GM18505 (cell line): ENCODE data around the gene ANTKMT.
A peak's percentile ranks its signal among the peaks of the same experiment; 100 is the strongest.

ENCODE experiments used
- ATAC-seq: cut with Tn5 transposase; IDR thresholded peaks from one replicate; pipeline ENCODE4 v1.9.1; 2021; ENCODE audit not compliant: unreplicated experiment
- POLR2A ChIP-seq: IDR thresholded peaks from 4 replicates; pipeline ENCODE4 v1.6.1; 2011; ENCODE audit warnings: borderline replicate concordance; ENCODE audit not compliant: insufficient read depth, insufficient read length; ENCODE audit errors: extremely low read depth

ANTKMT gene

GRCh38 chr16:726438-727290, 5.7 kb downstream of the ANTKMT start, which contains the start of the genes CCDC78 and HAGHL:
Gene CCDC78 (minus strand): TSS chr16:726443. CDS start chr16:726367, 76 bp downstream.
Gene HAGHL (plus strand): TSS chr16:727106. CDS start chr16:727510, 404 bp downstream.
- ATAC-seq: no peak
- TF ChIP-seq POLR2A: peak; percentile 22

- no peak for TF ChIP-seq POLR2A
- no peak for ATAC-seq
Measured at GRCh38 chr16:727291-727977, 6.5 kb downstream of the ANTKMT start.

GRCh38 chr16:728131-728889, 7.4 kb downstream of the ANTKMT start:
- peak; percentile 17 for TF ChIP-seq POLR2A
- no peak for ATAC-seq

GRCh38 chr16:728890-729744, 8.2 kb downstream of the ANTKMT start:
- no peak for ATAC-seq

DNA sequence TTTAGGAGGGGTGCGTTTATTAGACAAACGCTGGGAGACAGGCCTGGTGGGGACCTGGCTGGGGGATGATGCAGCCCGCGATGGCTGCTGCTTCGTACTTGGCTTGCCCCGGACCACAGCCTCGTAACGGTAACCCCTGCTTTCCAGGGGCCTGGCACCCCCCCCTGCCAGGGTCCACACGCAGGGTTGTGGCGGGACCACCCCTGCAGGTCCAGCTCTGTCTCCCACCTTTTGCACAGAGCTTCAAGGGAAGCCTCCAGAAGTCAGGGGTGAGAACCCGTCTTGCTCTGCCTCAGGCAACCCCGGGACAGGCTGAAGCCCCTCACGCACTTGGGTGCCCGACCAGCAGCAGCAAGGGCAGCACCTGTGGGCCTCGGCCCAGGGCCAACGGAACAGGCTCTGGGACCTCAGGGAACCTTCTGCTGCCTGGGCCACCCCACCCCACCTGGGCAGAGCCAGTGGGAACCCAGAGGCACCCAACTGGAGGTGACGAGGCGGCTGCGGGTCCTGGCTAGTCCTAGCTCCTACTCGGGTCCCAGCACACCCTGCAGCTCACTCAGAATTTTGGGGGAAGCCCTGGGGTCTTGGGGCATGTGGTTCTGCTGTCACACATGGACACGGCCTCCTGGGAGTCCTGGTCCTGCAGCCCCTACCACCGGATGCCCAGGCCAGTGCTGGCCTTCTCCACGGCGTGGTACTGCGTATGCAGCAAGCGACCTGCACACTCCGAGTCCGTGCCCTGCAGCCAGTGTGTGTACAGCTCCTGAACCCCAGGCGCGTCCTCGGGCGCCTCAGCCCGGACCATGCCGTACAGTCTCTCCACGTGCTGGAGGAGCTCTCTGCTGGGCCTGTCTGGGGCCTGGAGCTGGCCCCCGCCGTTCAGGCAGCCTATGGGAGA, 9.1 kb downstream of the ANTKMT start:
- TF ChIP-seq POLR2A: no peak
- ATAC-seq: no peak

More at GRCh38 chr16:728890-729744, 8.2 kb downstream of the ANTKMT start:
- no peak for TF ChIP-seq POLR2A

DNA sequence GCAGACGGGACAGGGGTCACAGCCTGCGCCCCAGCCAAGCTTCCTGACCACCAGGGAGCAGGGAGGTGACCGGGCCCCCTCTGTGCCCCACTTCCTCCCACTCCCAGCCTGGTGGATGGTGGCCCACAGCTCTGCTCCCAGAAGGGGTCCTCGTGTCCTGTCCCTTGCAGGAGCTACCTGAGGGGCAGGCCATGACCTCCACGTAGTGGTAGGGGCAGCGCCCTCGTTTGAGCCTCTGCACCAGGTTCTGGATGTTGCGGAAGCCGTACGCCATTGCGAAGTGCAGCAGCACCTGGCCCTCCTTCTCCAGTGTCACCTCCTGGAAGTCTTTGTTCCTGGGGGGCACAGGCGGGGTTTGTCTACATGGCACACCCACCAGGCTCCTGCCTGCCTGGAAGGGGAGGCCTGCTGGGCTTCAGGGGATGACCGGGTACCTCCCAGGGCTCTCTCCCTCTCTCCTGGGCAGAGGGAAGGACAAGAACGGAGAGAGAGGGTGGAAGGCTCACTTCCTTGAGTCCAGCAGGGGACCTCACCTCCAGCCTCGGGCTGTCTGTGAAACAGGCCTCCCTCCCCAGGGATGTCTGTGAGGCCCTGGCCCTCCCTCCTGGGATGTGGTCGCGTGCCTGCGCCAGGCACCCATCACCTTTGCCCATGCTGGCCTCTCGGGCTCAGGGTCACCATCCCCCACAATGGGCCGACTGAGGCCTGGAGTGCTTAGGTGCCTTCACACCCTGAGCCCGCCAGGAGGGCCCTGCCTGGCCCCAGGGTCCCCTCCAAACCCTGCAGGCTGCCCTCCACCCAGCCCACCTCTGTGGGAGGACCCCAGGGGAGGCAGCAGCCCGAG, 9.9 kb downstream of the ANTKMT start:
- TF ChIP-seq POLR2A: no peak
- no peak for ATAC-seq

- no peak for TF ChIP-seq POLR2A
- no peak for ATAC-seq
Measured at GRCh38 chr16:732332-732731, 11.4 kb downstream of the ANTKMT start.

DNA sequence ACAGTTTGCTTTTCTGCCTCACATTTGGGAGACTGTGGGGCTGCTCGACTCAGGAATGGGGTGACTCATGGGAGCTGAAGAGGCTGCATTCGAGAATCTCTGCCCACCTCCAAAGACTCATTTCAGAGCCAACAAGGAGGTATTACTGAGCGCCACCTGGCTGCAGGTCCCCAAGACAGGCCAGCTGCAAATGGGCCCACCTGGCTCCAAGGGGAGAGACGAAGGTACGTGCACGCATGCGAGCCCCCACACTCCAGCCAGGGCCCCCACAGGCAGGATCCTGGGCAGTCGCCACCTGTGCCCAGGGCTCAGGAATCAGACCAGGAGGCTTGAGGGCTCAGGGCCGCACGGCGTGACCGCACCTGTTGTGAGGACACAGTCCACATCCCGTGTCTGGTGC, 12.0 kb downstream of the ANTKMT start:
- ATAC-seq: no peak
- no peak for TF ChIP-seq POLR2A

DNA sequence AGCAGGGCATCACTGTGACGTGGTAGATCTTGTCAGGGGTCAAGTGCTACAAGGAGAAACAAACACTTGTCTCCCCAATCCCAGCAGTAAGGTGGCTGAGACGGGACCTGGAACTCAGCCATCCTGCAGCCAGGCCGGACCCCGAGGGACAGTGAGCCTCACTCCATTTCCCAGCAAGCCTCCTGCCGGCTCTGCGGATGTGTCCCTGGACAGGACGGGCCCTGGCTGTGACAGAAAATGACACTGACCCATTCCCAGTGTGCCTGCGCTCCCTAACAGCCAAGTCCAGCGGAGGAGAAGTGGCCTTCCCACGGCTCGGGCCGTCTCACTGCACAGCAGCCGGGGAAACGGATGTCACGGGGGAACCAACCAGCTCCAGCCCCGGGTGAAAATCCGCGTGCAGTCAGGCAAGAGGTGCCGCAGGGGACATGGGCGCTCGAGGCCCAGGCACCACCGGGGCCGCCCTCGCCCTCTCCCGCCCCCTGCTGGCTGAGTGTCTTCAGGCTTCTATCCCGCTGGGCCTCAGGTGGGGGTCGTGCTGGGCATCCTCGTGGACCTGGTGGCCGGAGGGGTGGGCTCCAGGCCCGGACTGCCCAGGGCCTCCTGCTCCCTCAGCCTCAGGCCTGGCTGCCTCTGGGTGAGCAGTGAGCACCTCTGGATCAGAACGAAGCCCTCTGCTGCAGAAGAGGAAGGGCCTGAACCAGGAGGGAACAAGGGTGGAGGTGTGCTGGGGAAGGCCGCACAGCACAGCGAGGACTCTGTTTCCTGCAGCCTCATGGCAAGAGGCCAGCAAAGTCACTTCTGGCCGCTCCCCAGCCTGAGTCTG, 12.6 kb downstream of the ANTKMT start:
- no peak for ATAC-seq
- no peak for TF ChIP-seq POLR2A
